GM12878 (cell line): ENCODE measurements around the gene AADACL2.

Experiments
- CEBPB ChIP-seq, 2 experiments: fragments of 150-350 bp in 1 of 2; IDR thresholded peaks; 2 replicates each; pipeline ENCODE4 v1.6.1; 2012 to 2014; ENCODE audit warnings: low read depth in 2 of 2, low read length in 2 of 2, borderline replicate concordance in 1 of 2, inconsistent platforms in 1 of 2
- CTCF ChIP-seq, 3 experiments: IDR thresholded peaks in 2 of 3; conservative IDR thresholded peaks in 1 of 3; 2 replicates each; pipeline ENCODE4 v1.5.1; 2011; ENCODE audit warnings: low read depth in 3 of 3, low read length in 3 of 3, mild to moderate bottlenecking in 3 of 3, control low read depth in 2 of 3, moderate library complexity in 2 of 3, inconsistent platforms in 1 of 3, mixed read lengths in 1 of 3; ENCODE audit not compliant: control insufficient read depth in 2 of 3, insufficient read depth in 1 of 3; ENCODE audit errors: extremely low read depth in 1 of 3
- KAT2A ChIP-seq: conservative IDR thresholded peaks from 2 replicates; pipeline ENCODE4 v1.6.1; 2011; ENCODE audit warnings: low read depth, low read length; ENCODE audit not compliant: control insufficient read depth
- MYC ChIP-seq: IDR thresholded peaks from 2 replicates; pipeline ENCODE4 v1.6.1; 2011; ENCODE audit warnings: mild to moderate bottlenecking, low read length, moderate library complexity, inconsistent platforms; ENCODE audit not compliant: insufficient read depth, insufficient replicate concordance, insufficient read length, severe bottlenecking
- POLR2A ChIP-seq: IDR thresholded peaks from 2 replicates; pipeline ENCODE4 v1.6.1; 2011; ENCODE audit warnings: low read depth, mild to moderate bottlenecking, low read length
- POU2F2 ChIP-seq: IDR thresholded peaks from 3 replicates; pipeline ENCODE4 v1.6.1; 2011; ENCODE audit warnings: low read depth, mild to moderate bottlenecking, low read length, borderline replicate concordance
- SP1 ChIP-seq: IDR thresholded peaks from one replicate; pipeline ENCODE4 v1.6.1; 2011; ENCODE audit warnings: low read depth, low read length
- SREBF2 ChIP-seq: IDR thresholded peaks from 2 replicates; pipeline ENCODE4 v1.6.1; 2012; ENCODE audit warnings: mild to moderate bottlenecking, low read length
- SRF ChIP-seq, 2 experiments: IDR thresholded peaks; 2 replicates each; pipeline ENCODE4 v1.6.1; 2011; ENCODE audit warnings: low read depth in 2 of 2, low read length in 2 of 2, mild to moderate bottlenecking in 1 of 2, moderate library complexity in 1 of 2
- SUZ12 ChIP-seq: fragments of 200-600 bp; sonication (generic); IDR thresholded peaks from one replicate; pipeline ENCODE4 v1.6.1; 2018; ENCODE audit warnings: antibody characterized with exemption, mild to moderate bottlenecking; ENCODE audit not compliant: unreplicated experiment
- YY1 ChIP-seq: IDR thresholded peaks from 2 replicates; pipeline ENCODE4 v1.6.1; 2011; ENCODE audit warnings: low read depth, mild to moderate bottlenecking, low read length
- ZNF217 ChIP-seq: fragments of 450-650 bp; IDR thresholded peaks from 2 replicates; pipeline ENCODE4 v1.6.1; 2017; ENCODE audit warnings: antibody characterized with exemption, mild to moderate bottlenecking
- TF ChIP-seq, protein P1 (sequence below): fragments of 450-650 bp; formaldehyde crosslinking; IDR thresholded peaks from 2 replicates; pipeline ENCODE4 v1.4.0; 2020; ENCODE audit warnings: mild to moderate bottlenecking, moderate library complexity

GRCh38 chr3:151732861-151733260, 866 bp upstream of the AADACL2 start:
- TF ChIP-seq CEBPB (IDR thresholded peaks at IDR 0.05; ENCODE audit: borderline replicate concordance in 1 of 2, low read depth in 2 of 2, low read length in 2 of 2), result no peak
- no peak for TF ChIP-seq ZNF217
- no peak for TF ChIP-seq CTCF (IDR thresholded peaks at IDR 0.05 in 2 of 3, conservative IDR thresholded peaks at IDR 0.05 in 1 of 3; ENCODE audit: control insufficient read depth in 2 of 3, extremely low read depth in 1 of 3, insufficient read depth in 1 of 3, low read depth in 3 of 3, low read length in 3 of 3)
- TF ChIP-seq POU2F2, result no peak
- TF ChIP-seq, protein P1, sequence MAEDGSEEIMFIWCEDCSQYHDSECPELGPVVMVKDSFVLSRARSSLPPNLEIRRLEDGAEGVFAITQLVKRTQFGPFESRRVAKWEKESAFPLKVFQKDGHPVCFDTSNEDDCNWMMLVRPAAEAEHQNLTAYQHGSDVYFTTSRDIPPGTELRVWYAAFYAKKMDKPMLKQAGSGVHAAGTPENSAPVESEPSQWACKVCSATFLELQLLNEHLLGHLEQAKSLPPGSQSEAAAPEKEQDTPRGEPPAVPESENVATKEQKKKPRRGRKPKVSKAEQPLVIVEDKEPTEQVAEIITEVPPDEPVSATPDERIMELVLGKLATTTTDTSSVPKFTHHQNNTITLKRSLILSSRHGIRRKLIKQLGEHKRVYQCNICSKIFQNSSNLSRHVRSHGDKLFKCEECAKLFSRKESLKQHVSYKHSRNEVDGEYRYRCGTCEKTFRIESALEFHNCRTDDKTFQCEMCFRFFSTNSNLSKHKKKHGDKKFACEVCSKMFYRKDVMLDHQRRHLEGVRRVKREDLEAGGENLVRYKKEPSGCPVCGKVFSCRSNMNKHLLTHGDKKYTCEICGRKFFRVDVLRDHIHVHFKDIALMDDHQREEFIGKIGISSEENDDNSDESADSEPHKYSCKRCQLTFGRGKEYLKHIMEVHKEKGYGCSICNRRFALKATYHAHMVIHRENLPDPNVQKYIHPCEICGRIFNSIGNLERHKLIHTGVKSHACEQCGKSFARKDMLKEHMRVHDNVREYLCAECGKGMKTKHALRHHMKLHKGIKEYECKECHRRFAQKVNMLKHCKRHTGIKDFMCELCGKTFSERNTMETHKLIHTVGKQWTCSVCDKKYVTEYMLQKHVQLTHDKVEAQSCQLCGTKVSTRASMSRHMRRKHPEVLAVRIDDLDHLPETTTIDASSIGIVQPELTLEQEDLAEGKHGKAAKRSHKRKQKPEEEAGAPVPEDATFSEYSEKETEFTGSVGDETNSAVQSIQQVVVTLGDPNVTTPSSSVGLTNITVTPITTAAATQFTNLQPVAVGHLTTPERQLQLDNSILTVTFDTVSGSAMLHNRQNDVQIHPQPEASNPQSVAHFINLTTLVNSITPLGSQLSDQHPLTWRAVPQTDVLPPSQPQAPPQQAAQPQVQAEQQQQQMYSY (CRISPR knock-in tag), result no peak
- no peak for TF ChIP-seq SRF (IDR thresholded peaks at IDR 0.05; ENCODE audit: low read depth in 2 of 2, low read length in 2 of 2)
- no peak for TF ChIP-seq KAT2A
- TF ChIP-seq SREBF2, result no peak
- no peak for TF ChIP-seq POLR2A
- TF ChIP-seq SUZ12, result no peak
- TF ChIP-seq YY1, result no peak
- no peak for TF ChIP-seq MYC
- TF ChIP-seq SP1, result no peak
